OCI-M2 (cell line): ENCODE measurements around the gene AGAP1.

Experiments used
- DNase-seq: peaks from one replicate; lab custom pipeline; 2025; ENCODE audit not compliant: unreplicated experiment; lab: John Stamatoyannopoulos, UW

Gene AGAP1

GRCh38 chr2:235835810-235836209 lies 342.0 kb downstream of the AGAP1 start:
- no peak for DNase-seq

GRCh38 chr2:235836491-235836911 lies 342.7 kb downstream of the AGAP1 start:
- no peak for DNase-seq

- no peak for DNase-seq
These were observed 345.4 kb downstream of the AGAP1 start for GRCh38 chr2:235839226-235839625.

GRCh38 chr2:235839974-235840373 lies 346.1 kb downstream of the AGAP1 start:
- no peak for DNase-seq

- no peak for DNase-seq
These were observed 348.0 kb downstream of the AGAP1 start for GRCh38 chr2:235841863-235842262.

- no peak for DNase-seq
These were observed 349.1 kb downstream of the AGAP1 start for GRCh38 chr2:235842941-235843340.

GRCh38 chr2:235843591-235844395 lies 349.9 kb downstream of the AGAP1 start:
- no peak for DNase-seq

GRCh38 chr2:235844561-235844960 lies 350.7 kb downstream of the AGAP1 start:
- DNase-seq = no peak

GRCh38 chr2:235845245-235845644 lies 351.4 kb downstream of the AGAP1 start:
- no peak for DNase-seq

GRCh38 chr2:235847576-235847975 lies 353.7 kb downstream of the AGAP1 start:
- no peak for DNase-seq

- no peak for DNase-seq
These were observed 354.2 kb downstream of the AGAP1 start for GRCh38 chr2:235848055-235848454.

GRCh38 chr2:235848946-235849345 lies 355.1 kb downstream of the AGAP1 start:
- DNase-seq = no peak

GRCh38 chr2:235849489-235849888 lies 355.6 kb downstream of the AGAP1 start:
- DNase-seq = no peak

GRCh38 chr2:235850289-235850688 lies 356.4 kb downstream of the AGAP1 start:
- DNase-seq = no peak

GRCh38 chr2:235850771-235851551 lies 357.1 kb downstream of the AGAP1 start:
- DNase-seq = no peak

- DNase-seq = no peak
These were observed 358.1 kb downstream of the AGAP1 start for GRCh38 chr2:235851828-235852525.

GRCh38 chr2:235852526-235852920 lies 358.7 kb downstream of the AGAP1 start:
- no peak for DNase-seq

- no peak for DNase-seq
These were observed 360.4 kb downstream of the AGAP1 start for GRCh38 chr2:235854276-235854675.

- DNase-seq = no peak
These were observed 361.2 kb downstream of the AGAP1 start for GRCh38 chr2:235855011-235855410.

GRCh38 chr2:235856151-235856854 lies 362.5 kb downstream of the AGAP1 start:
- DNase-seq = no peak

GRCh38 chr2:235857598-235857997 lies 363.8 kb downstream of the AGAP1 start:
- DNase-seq = no peak
